MV-4-11 (cell line): Measurements from ENCODE around the gene TEKT5.

Experiments used
- DNase-seq: peaks from one replicate; lab custom pipeline; 2025; lab: John Stamatoyannopoulos, UW

Gene TEKT5

DNA sequence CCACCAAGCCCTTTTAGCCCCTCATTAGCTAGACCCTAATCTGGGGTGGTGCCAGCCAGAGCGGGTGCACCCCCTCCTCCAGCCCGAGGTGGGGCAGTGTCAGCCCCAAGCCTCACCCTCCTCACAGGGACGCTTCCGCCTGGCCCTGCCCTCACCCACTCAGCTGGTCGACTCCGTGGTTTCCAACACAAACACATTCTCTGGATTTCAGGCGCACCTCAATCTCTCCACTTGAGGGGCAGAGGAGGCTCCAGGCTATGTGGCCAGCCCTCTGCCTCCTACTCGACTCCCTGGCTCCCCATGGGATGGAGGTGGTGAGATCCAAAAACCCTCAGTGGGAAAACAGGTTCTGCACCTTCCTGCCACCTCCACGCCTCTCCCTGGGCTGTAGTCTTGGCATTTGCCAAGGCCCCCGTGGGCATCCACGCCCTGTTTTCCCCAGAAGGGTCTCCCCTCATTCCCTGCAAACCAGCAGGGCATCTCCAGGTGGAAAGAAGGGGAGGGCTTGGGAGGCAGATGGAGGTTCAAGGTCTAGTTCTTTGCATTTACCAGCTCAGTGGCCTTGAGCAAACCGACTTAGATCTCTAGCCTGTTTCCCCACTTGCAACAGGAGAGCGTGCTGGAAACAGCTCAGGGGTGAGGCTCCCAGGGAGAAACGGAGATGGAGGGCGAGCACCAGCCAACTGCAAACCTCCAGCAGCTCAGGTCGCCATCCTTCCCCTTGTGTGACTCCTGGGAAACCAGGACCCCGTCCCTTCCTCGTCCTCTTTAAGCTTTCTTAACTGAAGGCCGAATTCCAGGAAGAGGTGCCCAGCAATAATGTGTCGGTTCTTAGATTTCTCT, 116.0 kb downstream of the TEKT5 start:
- no peak for DNase-seq
